HG02884 (cell line): ENCODE data around the gene ISM2.
"Not testable (repeated sequence)": the region's sequence is repeated elsewhere in the genome, so short reads cannot be mapped to it uniquely, and the experiment has no call there.

Experiments used
- ATAC-seq: cut with Tn5 transposase; IDR thresholded peaks from one replicate; pipeline ENCODE4 v1.9.1; 2021; ENCODE audit warnings: mild to moderate bottlenecking, moderate library complexity; ENCODE audit not compliant: unreplicated experiment

Gene ISM2

DNA sequence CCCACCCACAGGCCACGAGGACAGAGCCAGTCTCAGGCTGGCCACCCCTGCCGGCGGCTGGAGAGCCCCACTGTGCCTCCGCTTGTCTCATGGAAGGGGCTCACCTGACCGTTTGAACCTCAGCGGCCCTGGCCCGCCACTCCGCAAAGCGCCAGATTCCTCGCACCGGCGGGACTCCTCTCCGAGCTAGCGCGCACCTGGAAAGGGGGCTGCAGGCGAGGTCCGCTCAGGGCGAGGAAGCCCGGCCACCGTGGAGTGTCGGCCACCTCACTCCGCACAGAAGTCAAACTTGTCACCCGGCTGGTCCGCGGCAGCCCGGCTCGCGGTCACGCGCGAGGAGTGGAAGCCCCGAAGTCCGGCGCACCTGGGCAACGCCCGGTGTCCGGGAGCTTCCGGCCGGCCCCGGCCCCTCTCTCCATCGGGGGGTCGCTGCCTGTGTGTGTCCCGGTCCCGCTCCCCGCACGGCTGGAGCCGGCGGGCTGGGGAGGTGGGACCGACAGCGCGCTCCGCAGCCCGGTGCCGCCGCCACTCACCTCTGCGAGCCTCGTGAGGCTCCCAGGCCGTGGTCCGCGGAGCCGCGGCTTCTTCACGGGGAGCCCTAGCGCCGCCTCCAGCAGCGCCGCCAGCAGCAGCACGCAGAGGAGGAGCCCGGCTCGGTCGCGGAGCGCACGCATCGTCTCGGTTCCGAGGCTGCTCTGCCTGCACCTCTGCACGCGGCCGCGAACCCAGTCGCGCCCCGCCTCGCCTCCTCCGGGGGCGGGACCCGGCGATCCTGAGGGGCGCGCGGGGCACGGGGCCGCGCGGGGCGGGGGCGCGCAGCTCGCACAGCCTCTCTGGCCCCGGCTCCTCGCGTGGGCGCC is at the start of gene ISM2:
TSS of gene ISM2 (minus strand) at position 697 of the 860 bp plus-strand sequence. CDS start at position 674, 23 bp downstream.
- ATAC-seq = peak; percentile 57

GRCh38 chr14:77547512-77548180 is 49.0 kb upstream of the ISM2 start:
- no peak for ATAC-seq

GRCh38 chr14:77545171-77545570 is 46.6 kb upstream of the ISM2 start:
- ATAC-seq = not testable (repeated sequence)

- ATAC-seq = no peak
Measured at GRCh38 chr14:77544571-77544970, 46.0 kb upstream of the ISM2 start.

DNA sequence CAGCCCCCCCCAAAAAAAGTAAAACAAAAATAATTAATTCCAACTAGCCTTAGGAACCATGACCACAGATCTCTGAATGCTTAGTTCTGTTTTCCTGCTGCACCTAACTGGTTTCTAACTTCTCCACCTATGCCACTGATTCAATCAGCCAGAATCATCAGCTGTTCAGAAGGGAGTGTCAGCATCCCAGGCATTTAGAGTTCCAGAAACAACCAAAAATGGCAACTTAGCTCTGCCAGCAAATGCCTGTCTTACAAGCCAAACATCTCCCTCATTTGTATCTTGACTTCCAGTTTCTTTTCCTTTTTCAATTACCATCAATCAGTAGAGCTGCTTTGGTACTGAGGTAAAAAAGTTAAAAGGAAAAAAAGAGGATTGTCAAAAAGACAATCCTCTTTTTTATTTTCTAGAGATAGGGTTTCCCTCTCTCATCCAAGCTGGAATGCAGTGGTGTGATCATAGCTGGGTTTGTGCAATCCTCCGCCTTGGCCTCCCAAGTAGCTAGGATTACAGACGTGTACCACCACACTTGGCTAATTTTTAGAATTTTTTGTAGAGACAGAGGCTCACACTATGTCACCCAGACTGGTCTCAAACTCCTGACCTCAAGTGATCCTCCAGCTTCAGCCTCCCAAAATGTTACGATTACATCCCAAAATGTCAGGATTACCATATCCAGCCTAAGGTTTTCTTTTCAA is 45.2 kb upstream of the ISM2 start:
- no peak for ATAC-seq

DNA sequence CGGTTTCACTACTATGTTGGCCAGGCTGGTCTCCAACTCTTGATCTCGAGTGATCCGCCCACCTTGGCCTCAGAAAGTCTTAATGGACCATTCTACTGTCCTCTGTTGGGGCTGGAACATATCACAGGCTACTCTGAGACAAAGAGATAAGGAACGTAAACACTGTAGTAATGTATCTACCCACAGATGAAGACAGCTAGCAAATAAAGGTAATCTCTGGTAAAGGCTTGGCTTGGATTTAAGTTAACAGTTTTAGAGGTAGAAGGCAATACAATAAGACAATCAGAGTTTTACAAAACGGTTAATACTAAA is 44.6 kb upstream of the ISM2 start:
- no peak for ATAC-seq

- no peak for ATAC-seq
Measured at GRCh38 chr14:77542421-77543239, 44.0 kb upstream of the ISM2 start.

- peak; percentile 61 for ATAC-seq
Measured at GRCh38 chr14:77541905-77542304, 43.3 kb upstream of the ISM2 start.

- not testable (repeated sequence) for ATAC-seq
Measured at GRCh38 chr14:77536951-77537350, 38.3 kb upstream of the ISM2 start.

GRCh38 chr14:77531071-77531470 is 32.5 kb upstream of the ISM2 start:
- ATAC-seq = no peak

DNA sequence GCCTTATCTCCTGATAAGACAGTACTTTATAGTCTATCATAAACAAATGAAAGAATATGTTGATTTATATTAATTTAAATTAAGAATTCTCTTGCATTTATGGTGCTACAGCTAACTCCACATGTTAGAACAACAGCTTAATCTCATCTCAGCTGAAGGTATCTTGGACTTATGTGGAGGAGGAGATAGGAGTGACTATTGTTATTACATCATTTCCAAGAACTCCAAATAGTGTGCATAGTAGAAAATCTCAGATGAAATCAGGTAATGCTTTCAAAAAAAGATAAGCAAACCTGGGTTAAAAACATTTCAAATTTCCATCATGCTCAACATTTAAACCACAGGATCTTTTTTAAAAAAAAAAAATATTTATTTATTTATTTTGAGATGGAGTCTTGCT is 31.3 kb upstream of the ISM2 start:
- ATAC-seq = no peak

DNA sequence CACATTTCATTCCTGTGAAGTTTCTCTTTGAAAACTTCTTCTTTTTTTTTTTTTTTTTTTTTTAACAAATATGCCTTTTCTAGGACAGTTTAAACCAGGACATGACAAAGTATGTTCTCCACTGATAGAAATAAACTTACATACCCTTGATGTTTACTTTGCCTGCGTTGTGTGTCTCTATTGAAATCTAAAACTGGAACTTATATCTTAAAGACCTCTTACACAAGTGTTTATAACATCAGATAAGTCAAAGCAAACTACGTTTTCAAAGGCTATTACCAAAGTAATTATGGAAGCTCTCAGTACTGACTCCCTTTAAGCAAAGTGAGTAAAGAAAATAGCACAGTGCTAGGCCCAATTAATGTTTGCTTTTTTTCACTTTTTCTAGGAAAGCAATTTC is 30.6 kb upstream of the ISM2 start:
- ATAC-seq = no peak

GRCh38 chr14:77528701-77529100 is 30.1 kb upstream of the ISM2 start:
- ATAC-seq = not testable (repeated sequence)

DNA sequence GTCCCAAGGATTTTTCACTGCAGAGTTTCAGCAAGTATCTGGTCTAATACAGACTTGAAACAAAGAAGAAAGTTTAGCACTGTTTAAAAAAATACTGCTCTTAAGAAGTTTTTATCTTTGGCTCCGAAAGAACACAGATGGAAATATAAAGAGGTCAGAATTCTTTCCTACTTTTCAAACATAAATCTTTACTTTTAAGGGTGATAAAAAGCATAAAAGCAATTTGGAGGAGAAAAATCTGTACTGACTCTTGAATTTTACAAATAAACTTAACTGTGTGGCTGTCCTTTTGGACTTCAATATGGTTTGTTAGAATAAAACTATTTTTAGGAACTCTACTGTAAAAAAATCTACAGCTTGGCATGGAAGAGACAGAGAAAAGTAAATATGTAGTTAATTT is 27.6 kb upstream of the ISM2 start:
- no peak for ATAC-seq

DNA sequence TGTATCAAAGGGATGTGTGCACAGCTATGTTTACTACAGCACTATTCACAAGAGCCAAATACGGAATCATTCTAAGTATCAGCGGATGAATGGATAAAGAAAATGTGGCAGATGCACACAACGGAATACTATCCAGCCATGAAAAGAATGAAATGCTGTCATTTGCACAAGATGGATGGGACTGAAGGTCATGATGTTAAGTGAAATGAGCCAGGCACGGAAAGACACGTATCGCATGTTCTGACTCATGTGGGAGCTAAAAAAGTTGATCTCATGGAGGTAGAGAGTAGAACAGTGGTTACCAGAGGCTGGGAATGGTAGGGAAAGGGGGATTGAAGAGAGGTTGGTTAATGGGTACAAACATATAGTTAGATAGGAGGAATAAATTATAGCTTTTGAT is 25.9 kb upstream of the ISM2 start:
- no peak for ATAC-seq

DNA sequence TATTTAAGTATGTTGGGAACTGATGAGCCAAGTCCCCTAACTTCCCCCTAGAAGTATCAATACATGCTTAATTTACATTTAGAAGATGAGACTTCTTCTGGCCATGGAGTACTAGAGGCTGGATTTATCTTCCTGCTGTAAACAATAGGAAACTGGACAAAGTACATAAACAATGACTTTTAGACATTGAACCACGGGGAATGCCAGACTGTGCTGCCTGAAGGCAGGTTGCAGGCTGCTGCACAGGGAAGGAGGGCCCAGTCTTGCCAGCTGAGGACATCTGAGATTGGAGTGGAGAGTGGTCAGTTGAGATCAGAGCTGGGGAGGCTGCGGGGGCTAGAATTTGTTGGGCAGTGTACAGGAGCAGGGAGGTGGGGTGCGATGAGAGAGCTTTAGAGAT is 24.5 kb upstream of the ISM2 start:
- no peak for ATAC-seq

- no peak for ATAC-seq
Measured at GRCh38 chr14:77520555-77520954, 21.9 kb upstream of the ISM2 start.

DNA sequence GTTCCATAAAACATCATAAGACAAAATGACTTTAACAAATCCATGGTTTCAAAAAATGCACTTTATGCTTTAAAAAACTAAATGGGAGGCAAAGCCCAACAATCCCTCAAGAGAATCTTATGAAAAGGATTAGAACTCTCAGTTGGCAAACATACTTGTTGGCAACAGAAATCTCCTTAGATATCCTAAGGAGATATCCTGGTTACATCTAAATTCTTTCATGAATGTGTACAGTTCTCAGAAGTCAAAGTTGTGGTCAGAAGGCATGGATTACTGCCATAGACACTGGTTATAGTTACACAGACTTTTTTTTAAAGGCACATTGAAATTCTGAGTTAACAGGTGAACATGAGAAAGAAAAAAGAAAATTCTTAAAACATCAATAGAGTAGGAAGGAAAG is 17.5 kb upstream of the ISM2 start:
- ATAC-seq = no peak

DNA sequence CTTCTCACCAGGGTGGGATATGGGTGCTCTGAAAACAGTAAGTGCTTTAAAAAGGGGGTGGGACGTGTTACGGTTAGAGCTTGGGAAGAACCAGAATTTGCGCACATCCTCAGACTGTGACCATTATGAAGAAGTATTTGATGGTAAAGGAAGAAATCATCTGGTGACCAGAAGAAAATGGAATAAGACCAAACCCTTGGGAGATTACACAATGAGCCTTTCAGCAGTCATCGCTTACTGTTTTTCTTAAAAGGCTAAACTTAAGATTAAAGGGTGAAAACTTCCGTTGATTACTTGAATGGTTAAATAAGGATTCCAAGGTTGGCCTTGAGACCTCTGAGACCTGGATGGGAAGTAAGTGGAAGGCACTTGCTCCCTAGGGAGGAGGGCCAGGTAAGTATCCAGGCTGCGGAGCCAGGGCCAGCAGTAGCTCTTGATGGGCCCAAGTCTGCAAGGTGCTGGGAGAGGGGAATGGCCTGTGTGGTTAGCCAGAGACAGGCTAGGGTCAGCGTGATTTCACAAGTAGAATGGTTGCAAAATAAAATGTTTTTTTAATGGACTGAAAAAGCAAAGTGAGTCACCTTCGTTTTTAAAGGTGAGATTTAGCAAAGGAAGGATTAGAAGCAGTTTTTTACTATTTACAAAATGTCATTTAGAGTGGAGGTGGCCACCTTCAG is 13.0 kb upstream of the ISM2 start:
- ATAC-seq = no peak

DNA sequence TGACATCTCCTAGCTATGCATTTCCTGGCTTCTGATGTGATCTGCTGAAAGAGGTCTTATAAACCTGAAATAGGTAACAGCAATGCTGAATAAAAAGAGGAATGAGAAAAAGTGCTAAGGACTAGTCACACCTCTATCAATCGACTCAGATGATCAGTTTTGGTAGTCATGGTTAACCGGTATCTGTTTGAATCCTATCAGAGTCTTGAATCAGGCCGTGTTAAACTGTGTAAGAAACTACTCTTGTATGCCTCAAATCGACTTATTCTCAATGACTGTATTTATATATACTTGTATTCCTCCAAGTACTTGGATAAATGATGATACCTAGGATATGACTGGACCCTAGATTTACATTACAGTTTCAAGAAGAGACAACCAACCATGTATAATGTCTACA is 10.8 kb upstream of the ISM2 start:
- ATAC-seq = no peak
